Mucosa of descending colon (tissue), 3 donors: Measurements from ENCODE around the gene AMHR2. TPM values are rescaled to one million over a fixed set of nuclear protein-coding genes. Genes with fewer than 3 reads are reported as not detected.

Experiments
- ATAC-seq: fragments of 200-7000 bp; cut with Tn5 transposase; one replicate; pipeline ENCODE4 v1.9.1; 2020; ENCODE audit warnings: mild to moderate bottlenecking, moderate library complexity
- DNase-seq, 3 donors: peaks; one replicate each; pipeline ENCODE4 v3.0.0-alpha.2; 2020
- H3K36me3 ChIP-seq: fragments of 200-600 bp; one replicate; pipeline ENCODE4 v1.8.0; 2021; ENCODE audit warnings: low read depth, mild to moderate bottlenecking
- H3K4me1 ChIP-seq: fragments of 200-600 bp; one replicate; pipeline ENCODE4 v1.8.0; 2021; ENCODE audit warnings: low read depth, mild to moderate bottlenecking
- H3K4me3 ChIP-seq: fragments of 200-600 bp; one replicate; pipeline ENCODE4 v1.8.0; 2021; ENCODE audit warnings: mild to moderate bottlenecking
- H3K9me3 ChIP-seq: fragments of 200-600 bp; one replicate; pipeline ENCODE4 v1.8.0; 2021; ENCODE audit warnings: mild to moderate bottlenecking
- intact Hi-C, 2 donors: fragments of 100-400 bp; cut with DNase I in 1 of 2; cut with micrococcal nuclease in 1 of 2; formaldehyde crosslinking; loops; one replicate each; pipeline versions ENCODE4 v1.11.0 to v1.11.1; 2022; cut with DNase I, micrococcal nuclease
- total RNA-seq, 3 donors: library from RNA; stranded (reverse); fragmentation: NEBNext Ultra II Directional in 2 of 3; extraction: Animal tissue kit (Norgen Biotek cat#: 25700) in 2 of 3; gene quantifications; one replicate each; pipeline versions ENCODE4 v1.2.1 to v1.2.4, GENCODE V29; 2021 to 2023
- TF ChIP-seq, protein P1 (sequence below): fragments of 200-600 bp; IDR thresholded peaks from one replicate; pipeline ENCODE4 v1.8.0; 2022; ENCODE audit warnings: antibody characterized with exemption, mild to moderate bottlenecking
- donor health status: DM: no; HTN: no; CAD: no; lungs with moderate emphysema.
- donor health status: DM: no; HTN: no; CAD: no.
- donor health status: DM: no; HTN: yes; CAD: no.

AMHR2 gene
- total RNA-seq, 3 donors from 2014 or later: 0.16 TPM; not detected in 2

DNA sequence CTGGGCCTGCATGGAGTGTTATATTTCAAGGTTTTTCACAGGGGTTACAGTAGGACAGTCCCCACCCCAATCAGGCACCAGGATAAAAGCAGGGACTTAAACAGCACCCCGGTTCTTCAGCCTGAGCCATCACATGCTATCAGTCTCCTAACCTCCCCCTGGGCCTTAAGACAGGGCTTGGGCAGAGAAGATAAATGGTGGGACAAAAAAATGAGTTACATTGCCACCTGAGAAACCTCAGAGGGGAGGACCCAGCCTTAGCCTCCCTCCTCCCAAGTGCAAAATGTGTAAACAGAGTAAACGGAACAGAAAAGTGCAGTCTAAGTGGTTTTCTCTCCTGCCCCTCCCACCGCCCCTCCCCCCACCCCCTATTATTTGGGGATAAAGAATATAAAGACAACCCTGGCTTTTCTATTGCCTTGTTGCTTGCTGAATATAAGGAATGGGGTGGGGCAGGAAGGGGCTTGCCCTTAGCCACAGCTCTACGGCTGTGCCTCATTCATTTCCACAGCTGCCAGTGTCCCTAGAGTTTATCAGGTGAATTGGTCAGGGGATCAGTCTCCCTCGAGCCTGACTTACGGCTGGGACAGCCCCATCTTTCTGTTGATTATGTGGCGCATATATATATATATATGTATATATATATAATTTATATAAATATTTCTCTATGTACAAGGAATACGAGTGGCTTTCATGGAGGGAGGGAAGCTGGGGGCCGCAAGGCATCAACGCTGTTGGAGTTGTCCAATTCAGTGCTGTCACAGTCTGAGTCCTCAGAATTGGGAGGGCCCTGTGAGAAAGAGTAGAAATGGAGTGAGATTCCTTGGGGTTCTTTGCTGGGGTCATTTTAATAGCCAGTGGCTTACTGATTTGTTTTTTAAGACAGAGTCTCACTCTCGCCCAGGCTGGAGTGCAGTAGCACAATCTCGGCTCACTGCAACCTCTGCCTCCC lies 57.1 kb downstream of the AMHR2 start:
- TF ChIP-seq, protein P1, sequence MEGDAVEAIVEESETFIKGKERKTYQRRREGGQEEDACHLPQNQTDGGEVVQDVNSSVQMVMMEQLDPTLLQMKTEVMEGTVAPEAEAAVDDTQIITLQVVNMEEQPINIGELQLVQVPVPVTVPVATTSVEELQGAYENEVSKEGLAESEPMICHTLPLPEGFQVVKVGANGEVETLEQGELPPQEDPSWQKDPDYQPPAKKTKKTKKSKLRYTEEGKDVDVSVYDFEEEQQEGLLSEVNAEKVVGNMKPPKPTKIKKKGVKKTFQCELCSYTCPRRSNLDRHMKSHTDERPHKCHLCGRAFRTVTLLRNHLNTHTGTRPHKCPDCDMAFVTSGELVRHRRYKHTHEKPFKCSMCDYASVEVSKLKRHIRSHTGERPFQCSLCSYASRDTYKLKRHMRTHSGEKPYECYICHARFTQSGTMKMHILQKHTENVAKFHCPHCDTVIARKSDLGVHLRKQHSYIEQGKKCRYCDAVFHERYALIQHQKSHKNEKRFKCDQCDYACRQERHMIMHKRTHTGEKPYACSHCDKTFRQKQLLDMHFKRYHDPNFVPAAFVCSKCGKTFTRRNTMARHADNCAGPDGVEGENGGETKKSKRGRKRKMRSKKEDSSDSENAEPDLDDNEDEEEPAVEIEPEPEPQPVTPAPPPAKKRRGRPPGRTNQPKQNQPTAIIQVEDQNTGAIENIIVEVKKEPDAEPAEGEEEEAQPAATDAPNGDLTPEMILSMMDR: no peak
- Histone ChIP-seq H3K9me3 (no peaks in the 10 kb centered on the region), H3K4me3 (no peak overlapping the region), H3K36me3 (no peaks in the 10 kb centered on the region), H3K4me1 (peaks cover 17% of the 10 kb centered on the region)
- ATAC-seq (no peak), DNase-seq (no peak)
- intact Hi-C loops: no loop called here

Other genes starting within 250 kb of the AMHR2 start
- 10 to 100 TPM; 26.1 to 52.9 (median 46.0) TPM for gene ZNF740, start 243.1 kb upstream of the AMHR2 start, total RNA-seq
- 10 to 100 TPM; 23.4 to 44.4 (median 38.7) TPM for gene CSAD, start 242.9 kb upstream of the AMHR2 start, total RNA-seq
- 10 to 100 TPM in 1 of 3 donors, 1 to 10 TPM in 2; 6.2 to 13.8 (median 7.3) TPM for gene ITGB7, start 216.6 kb upstream of the AMHR2 start, total RNA-seq
- gene RARG, start 191.6 kb upstream of the AMHR2 start, total RNA-seq: 10 to 100 TPM; 10.7 to 35.3 (median 16.9) TPM
- gene ESPL1, start 155.6 kb upstream of the AMHR2 start, total RNA-seq: 10 to 100 TPM in 1 of 3 donors, 1 to 10 TPM in 2; 4.5 to 13.1 (median 5.8) TPM
- gene PFDN5, start 128.3 kb upstream of the AMHR2 start, total RNA-seq: 100 to 1,000 TPM; 262 to 390 (median 268) TPM
- 10 to 100 TPM; 35.4 to 54.9 (median 38.0) TPM for gene MYG1, start 124.2 kb upstream of the AMHR2 start, total RNA-seq
- gene AAAS, start 102.2 kb upstream of the AMHR2 start, total RNA-seq: 10 to 100 TPM; 40.2 to 46.9 (median 46.3) TPM
- not detected for gene SP7, start 87.5 kb upstream of the AMHR2 start, total RNA-seq
- gene SP1, start 43.7 kb upstream of the AMHR2 start, total RNA-seq: 100 to 1,000 TPM in 2 of 3 donors, 10 to 100 TPM in 1; 96.1 to 111 (median 105) TPM
- gene PRR13, start 17.9 kb downstream of the AMHR2 start, total RNA-seq: 100 to 1,000 TPM; 283 to 581 (median 528) TPM
- 100 to 1,000 TPM; 584 to 701 (median 615) TPM for gene PCBP2, start 28.2 kb downstream of the AMHR2 start, total RNA-seq
- 10 to 100 TPM in 1 of 3 donors, 1 to 10 TPM in 2; 3.2 to 18.8 (median 8.9) TPM for gene MAP3K12, start 75.6 kb downstream of the AMHR2 start, total RNA-seq
- gene TARBP2, start 77.4 kb downstream of the AMHR2 start, total RNA-seq: 10 to 100 TPM; 22.9 to 26.8 (median 25.1) TPM
- gene NPFF, start 83.6 kb downstream of the AMHR2 start, total RNA-seq: not detected
- 10 to 100 TPM; 35.6 to 50.9 (median 42.8) TPM for gene ATF7, start 202.5 kb downstream of the AMHR2 start, total RNA-seq